Transverse colon (tissue), 3 donors: Measurements from ENCODE around the gene CLEC3B.

Source experiments
- EP300 ChIP-seq: sonication (generic); formaldehyde crosslinking; IDR thresholded peaks from one replicate; pipeline ENCODE4 v1.6.1; 2017; ENCODE audit warnings: antibody characterized with exemption, low read depth
- POLR2A ChIP-seq: fragments of 450-650 bp; IDR thresholded peaks from one replicate; pipeline ENCODE4 v1.6.1; 2016; ENCODE audit warnings: antibody characterized with exemption, mild to moderate bottlenecking, moderate library complexity
- TF ChIP-seq, protein P1 (sequence below), 5 experiments: fragments of 200-600 bp in 3 of 5; fragments of 450-650 bp in 2 of 5; sonication (generic) in 3 of 5; IDR thresholded peaks; 1 replicate in 2 of 5; 2 replicates in 3 of 5; pipeline ENCODE4 v1.5.1; 2016 to 2017; ENCODE audit warnings: antibody characterized with exemption in 5 of 5, inconsistent platforms in 3 of 5, mild to moderate bottlenecking in 2 of 5, moderate library complexity in 1 of 5

- TF ChIP-seq, protein P1, sequence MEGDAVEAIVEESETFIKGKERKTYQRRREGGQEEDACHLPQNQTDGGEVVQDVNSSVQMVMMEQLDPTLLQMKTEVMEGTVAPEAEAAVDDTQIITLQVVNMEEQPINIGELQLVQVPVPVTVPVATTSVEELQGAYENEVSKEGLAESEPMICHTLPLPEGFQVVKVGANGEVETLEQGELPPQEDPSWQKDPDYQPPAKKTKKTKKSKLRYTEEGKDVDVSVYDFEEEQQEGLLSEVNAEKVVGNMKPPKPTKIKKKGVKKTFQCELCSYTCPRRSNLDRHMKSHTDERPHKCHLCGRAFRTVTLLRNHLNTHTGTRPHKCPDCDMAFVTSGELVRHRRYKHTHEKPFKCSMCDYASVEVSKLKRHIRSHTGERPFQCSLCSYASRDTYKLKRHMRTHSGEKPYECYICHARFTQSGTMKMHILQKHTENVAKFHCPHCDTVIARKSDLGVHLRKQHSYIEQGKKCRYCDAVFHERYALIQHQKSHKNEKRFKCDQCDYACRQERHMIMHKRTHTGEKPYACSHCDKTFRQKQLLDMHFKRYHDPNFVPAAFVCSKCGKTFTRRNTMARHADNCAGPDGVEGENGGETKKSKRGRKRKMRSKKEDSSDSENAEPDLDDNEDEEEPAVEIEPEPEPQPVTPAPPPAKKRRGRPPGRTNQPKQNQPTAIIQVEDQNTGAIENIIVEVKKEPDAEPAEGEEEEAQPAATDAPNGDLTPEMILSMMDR (IDR thresholded peaks at IDR 0.05) = no peak
- no peak for TF ChIP-seq POLR2A
- no peak for TF ChIP-seq EP300
These were observed 1.3 kb downstream of the CLEC3B start for GRCh38 chr3:45027441-45027840.
